HG02623 (cell line): ENCODE data around the gene DAP.
"Not testable (repeated sequence)": the region's sequence is repeated elsewhere in the genome, so short reads cannot be mapped to it uniquely, and the experiment has no call there.

Experiments used
- ATAC-seq: cut with Tn5 transposase; IDR thresholded peaks from one replicate; pipeline ENCODE4 v1.9.1; 2021; ENCODE audit warnings: moderate library complexity; ENCODE audit not compliant: unreplicated experiment

DAP gene

DNA sequence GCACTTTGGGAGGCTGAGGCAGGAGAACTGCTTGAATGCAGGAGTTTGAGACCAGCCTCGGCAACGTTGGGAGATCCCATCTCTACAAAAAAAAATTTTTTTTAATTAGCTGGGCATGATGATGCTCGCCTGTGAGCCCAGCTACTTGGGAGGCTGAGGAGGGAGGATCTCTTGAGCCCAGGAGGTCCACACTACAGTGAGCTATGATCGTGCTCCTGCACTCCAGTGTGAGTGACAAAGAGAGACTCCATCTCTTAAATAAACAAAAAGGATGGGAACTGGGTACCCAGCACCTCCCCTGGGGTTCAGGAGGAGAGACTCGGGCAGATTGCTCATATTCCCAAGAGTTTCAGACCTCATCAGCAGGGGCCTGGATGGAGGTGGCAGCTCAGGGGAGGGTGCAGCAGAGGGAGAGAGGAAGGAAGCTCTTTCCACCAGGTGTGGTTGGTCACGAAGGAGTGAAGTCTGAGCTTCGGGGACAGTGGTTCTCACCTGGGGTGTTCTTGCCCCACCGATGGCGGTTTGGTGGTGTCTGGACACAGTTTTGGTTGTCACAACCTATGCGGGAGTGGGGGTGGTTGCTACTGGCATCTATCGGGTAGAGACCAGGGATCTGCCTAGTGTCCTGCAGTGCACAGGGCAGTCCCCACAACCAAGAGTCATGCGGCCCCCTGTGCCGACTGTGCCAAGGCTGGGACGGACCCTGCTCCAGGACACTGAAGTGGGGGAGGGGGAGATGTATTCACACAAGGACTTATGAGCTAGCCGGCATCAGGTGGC, 124.5 kb downstream of the DAP start:
- ATAC-seq: no peak

GRCh38 chr5:10635867-10636350, 125.1 kb downstream of the DAP start:
- ATAC-seq: no peak

DNA sequence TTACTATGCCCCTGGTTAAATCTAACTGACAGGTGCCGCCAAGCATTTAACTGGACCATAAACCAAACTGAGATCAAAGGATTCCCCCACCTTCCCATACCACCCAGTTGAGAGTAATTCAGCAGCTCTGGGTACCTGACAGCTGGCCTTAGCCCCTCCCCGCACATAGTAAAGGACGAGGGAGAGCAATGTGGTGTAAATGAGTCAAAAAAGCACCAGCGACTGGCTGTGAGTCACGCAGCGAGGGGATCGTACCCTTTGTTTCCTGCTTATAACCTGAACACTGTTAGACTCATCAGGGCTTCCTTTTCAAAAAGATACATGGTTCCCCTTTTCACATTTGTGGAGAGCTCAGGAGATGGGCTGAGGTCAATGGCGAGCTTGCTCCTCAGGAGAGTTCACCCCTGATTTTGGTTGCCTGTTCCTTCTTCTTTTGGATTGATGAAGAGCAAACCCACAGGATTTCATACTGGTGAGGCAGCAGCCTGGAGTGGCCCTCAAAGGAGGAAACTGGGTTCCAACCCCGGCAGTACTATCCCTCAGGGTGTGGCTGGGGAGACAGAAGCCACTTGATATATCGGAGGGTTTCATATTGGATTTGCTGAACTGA, 125.7 kb downstream of the DAP start:
- ATAC-seq: peak; percentile 64

DNA sequence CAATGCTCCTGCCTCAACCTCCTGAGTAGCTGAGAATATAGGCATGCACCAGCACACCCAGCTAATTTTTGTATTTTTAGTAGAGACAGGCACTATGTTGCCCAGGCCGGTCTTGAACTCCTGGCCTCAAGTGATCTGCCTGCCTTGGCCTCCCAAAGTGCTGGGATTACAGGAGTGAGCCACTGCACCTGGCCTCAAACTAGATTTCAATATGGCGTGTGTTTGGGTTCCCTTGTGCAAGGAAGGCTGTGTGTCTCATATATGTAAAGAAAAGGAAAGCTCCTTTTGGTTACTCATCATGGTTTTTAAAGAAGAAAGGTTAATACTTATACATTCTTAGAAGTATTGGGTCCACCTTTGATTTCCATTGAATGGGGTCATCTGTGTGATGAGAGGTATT, 126.5 kb downstream of the DAP start:
- no peak for ATAC-seq

DNA sequence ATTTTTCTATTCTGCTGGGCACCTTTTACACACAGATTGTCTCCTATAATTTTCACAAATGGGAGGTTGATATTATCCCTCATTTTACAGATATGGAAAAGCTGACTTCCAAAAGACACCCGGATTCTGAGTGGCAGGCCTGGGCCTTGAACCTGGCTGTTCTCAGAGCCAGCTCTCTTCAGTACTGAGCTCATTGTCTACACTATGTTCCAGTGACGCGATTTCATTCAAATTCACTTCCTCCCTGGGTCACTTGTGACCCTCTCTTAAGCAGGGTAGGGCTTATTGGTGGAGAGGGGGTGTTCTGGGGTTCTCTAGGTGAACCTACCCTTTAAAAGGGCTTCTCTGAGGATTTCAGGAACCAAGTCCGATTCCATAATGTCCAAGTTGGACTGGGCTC, 127.0 kb downstream of the DAP start:
- no peak for ATAC-seq

- ATAC-seq: no peak
Measured at GRCh38 chr5:10633271-10634049, 127.6 kb downstream of the DAP start.

GRCh38 chr5:10632110-10632761, 128.8 kb downstream of the DAP start:
- peak; percentile 39 for ATAC-seq

DNA sequence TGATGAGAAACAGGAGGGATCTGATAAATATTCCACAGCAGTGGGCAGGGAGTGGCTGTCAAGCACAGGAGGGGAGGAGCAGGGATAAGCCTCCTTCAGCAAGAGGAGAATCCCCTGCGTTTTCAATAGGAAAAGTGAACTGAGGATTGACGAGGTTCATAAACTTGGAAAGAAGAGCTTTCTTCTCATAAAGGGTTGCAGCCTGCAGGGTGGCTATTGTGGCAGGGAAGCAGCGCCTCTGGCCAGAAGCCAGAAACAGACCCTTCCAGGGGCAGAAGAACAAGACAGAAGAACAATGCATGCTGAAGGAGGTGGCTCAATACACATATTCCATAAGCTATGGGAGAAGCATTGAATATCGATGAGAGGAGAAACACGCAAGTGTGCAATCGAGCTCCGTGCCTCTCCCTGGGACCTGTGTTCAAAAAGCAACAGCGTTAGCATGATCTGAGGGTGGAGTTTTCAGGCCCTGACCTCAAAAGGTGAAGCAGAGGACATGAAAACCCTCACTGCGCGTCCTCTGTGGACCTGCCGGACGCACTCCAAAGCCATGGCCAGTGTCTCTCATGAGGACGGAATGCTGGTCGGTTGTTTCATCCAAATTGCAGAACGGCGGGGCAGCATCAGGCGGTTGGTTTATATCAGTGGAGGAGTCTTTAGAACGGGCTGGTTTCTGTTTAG, 129.6 kb downstream of the DAP start:
- peak; percentile 0 for ATAC-seq

GRCh38 chr5:10630744-10631143, 130.3 kb downstream of the DAP start:
- not testable (repeated sequence) for ATAC-seq

GRCh38 chr5:10630126-10630525, 130.9 kb downstream of the DAP start:
- no peak for ATAC-seq

DNA sequence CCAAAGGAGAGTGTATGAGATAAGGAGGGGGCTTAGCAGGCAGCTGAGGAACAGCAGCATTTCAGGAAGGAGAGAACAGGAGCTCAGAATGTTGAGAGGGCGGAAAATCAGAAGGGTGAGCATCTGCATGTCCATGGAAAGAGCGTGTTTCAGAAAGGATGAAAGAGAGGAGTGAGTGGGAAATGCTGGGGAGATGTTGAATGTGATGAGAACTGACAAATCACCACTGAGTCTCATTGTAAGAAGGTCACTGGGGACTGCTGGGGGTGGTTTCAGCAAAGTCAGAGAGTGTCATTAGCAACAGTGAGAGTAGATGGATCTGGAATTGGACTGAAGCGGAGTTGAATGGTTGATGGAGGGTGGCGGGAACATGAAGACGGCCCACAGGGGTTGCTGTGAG, 131.4 kb downstream of the DAP start:
- no peak for ATAC-seq
